ENCODE data around the gene BRAF. TPM values are rescaled to one million over a fixed set of nuclear protein-coding genes. Genes with fewer than 3 reads are reported as not detected.

Gene BRAF
- total and polyA plus RNA-seq, 5 donors from 2014 or later: 6.9 to 60.8 (median 9.0) TPM

DNA sequence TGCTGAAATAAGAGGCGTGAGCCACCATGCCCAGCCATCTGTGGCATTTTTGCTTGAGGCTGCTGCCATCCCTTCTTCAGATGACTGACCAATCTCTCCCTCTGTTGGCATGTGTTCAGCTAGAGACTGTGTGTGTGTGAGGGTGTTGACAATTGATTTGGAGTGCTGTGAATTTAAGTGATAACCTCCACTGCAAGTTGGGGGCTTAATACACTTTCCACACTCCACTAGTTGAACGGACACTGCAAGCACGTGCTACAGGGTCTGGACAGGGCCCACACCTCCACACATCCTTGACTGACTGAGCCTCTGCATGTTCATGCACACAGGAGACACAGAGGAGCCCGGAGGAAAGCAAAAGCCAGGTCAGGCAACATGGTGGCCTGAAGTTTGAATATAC, 51.3 kb downstream of the BRAF start:
- peaks cover 17% of the 10 kb centered on the region for H3K36me3 Mint-ChIP-seq
- H3K4me3 ChIP-seq (ENCODE audit: low read depth, low read length): no peak overlapping the region

DNA sequence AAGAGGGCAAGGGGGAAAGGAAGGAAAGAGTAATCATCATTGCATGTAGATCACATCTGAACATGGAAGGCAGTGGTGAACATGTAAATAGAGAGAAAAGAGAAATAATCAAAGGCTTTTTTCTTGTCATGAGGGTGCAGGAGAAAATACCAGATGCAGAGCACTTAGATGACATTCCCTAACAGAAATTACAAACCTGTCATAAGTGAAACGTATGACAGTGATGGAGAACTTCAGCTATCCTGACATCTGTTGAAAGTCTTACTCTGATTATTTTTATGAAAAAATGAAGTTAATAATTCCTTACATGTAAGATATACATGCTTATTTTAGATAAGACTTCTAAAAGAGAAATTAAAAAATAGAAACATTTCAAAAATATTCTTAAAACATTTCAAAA, 54.7 kb downstream of the BRAF start:
- Histone ChIP-seq H3K4me1 (ENCODE audit: control insufficient read depth, insufficient read depth, low read length, poor library complexity, severe bottlenecking) (no peaks in the 10 kb centered on the region), H3K4me3 (ENCODE audit: low read depth, low read length) (no peak overlapping the region), H3K36me3 (ENCODE audit: control insufficient read depth, insufficient read depth, low read length) (peaks cover under 1% of the 10 kb centered on the region), H3K9me3 (ENCODE audit: control insufficient read depth in 2 of 2, low read length in 2 of 2) (no peaks in the 10 kb centered on the region), H3K27me3 (ENCODE audit: control insufficient read depth, insufficient read depth, low read length) (no peaks in the 10 kb centered on the region), H3K27ac (ENCODE audit: insufficient read depth, low read length, poor library complexity, severe bottlenecking) (no peak overlapping the region)
- Mint-ChIP-seq H3K4me3 (no peak overlapping the region), H3K9me3 (no peaks in the 10 kb centered on the region), H3K27me3 (no peaks in the 10 kb centered on the region), H3K27ac (no peak overlapping the region), H3K4me1 (peaks cover 26 to 53% (median 36%) of the 10 kb centered on the region in 4 donors), H3K36me3 (peaks cover 19% of the 10 kb centered on the region)
- DNase-seq (no peak), ATAC-seq (ENCODE audit: low read depth in 2 of 2) (no peak)

More for the DNA sequence above, 51.3 kb downstream of the BRAF start:
- DNase-seq (no peak), ATAC-seq (ENCODE audit: low read depth in 2 of 2) (no peak)
- no peak overlapping the region for H3K27ac ChIP-seq (ENCODE audit: insufficient read depth, low read length, poor library complexity, severe bottlenecking)
- Mint-ChIP-seq H3K27ac (no peak overlapping the region), H3K9me3 (peaks cover 0 to 2% (median 0%) of the 10 kb centered on the region in 7 donors), H3K27me3 (no peaks in the 10 kb centered on the region), H3K4me3 (no peak overlapping the region), H3K4me1 (peaks cover 34 to 63% (median 42%) of the 10 kb centered on the region in 4 donors)
- H3K9me3 ChIP-seq (ENCODE audit: control insufficient read depth in 2 of 2, low read length in 2 of 2): no peaks in the 10 kb centered on the region
- H3K36me3 ChIP-seq (ENCODE audit: control insufficient read depth, insufficient read depth, low read length): peaks cover 2% of the 10 kb centered on the region
- no peaks in the 10 kb centered on the region for H3K4me1 ChIP-seq (ENCODE audit: control insufficient read depth, insufficient read depth, low read length, poor library complexity, severe bottlenecking)
- no peaks in the 10 kb centered on the region for H3K27me3 ChIP-seq (ENCODE audit: control insufficient read depth, insufficient read depth, low read length)

DNA sequence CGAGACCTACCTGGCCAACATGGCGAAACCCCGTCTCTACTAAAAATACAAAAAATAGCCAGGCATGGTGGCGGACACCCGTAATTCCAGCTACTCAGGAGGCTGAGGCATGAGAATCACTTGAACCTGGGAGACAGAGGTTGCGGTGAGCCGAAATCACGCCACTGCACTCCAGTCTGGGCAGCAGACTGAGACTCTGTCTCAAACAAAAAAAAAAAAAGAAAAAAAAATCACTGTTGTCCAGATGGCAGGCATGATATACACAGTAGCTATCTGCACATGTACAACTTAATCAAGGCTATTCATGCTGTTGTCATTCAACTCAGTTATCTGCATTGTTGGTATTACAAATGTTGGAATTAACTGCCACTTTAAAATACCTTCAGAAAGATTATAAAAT, 55.3 kb downstream of the BRAF start:
- H3K9me3 ChIP-seq (ENCODE audit: control insufficient read depth in 2 of 2, low read length in 2 of 2): no peaks in the 10 kb centered on the region
- DNase-seq: no peak
- Mint-ChIP-seq H3K27ac (peak overlapping the region in 1 of 3 donors; percentile 3), H3K4me1 (peaks cover 27 to 52% (median 37%) of the 10 kb centered on the region in 4 donors), H3K4me3 (no peak overlapping the region), H3K9me3 (peaks cover 0 to 3% (median 0%) of the 10 kb centered on the region in 7 donors), H3K27me3 (no peaks in the 10 kb centered on the region), H3K36me3 (peaks cover 19% of the 10 kb centered on the region)
- no peak overlapping the region for H3K27ac ChIP-seq (ENCODE audit: insufficient read depth, low read length, poor library complexity, severe bottlenecking)
- no peak overlapping the region for H3K4me3 ChIP-seq (ENCODE audit: low read depth, low read length)
- no peaks in the 10 kb centered on the region for H3K4me1 ChIP-seq (ENCODE audit: control insufficient read depth, insufficient read depth, low read length, poor library complexity, severe bottlenecking)
- no peak for ATAC-seq (ENCODE audit: low read depth in 2 of 2)
- H3K36me3 ChIP-seq (ENCODE audit: control insufficient read depth, insufficient read depth, low read length): no peaks in the 10 kb centered on the region
- no peaks in the 10 kb centered on the region for H3K27me3 ChIP-seq (ENCODE audit: control insufficient read depth, insufficient read depth, low read length)

DNA sequence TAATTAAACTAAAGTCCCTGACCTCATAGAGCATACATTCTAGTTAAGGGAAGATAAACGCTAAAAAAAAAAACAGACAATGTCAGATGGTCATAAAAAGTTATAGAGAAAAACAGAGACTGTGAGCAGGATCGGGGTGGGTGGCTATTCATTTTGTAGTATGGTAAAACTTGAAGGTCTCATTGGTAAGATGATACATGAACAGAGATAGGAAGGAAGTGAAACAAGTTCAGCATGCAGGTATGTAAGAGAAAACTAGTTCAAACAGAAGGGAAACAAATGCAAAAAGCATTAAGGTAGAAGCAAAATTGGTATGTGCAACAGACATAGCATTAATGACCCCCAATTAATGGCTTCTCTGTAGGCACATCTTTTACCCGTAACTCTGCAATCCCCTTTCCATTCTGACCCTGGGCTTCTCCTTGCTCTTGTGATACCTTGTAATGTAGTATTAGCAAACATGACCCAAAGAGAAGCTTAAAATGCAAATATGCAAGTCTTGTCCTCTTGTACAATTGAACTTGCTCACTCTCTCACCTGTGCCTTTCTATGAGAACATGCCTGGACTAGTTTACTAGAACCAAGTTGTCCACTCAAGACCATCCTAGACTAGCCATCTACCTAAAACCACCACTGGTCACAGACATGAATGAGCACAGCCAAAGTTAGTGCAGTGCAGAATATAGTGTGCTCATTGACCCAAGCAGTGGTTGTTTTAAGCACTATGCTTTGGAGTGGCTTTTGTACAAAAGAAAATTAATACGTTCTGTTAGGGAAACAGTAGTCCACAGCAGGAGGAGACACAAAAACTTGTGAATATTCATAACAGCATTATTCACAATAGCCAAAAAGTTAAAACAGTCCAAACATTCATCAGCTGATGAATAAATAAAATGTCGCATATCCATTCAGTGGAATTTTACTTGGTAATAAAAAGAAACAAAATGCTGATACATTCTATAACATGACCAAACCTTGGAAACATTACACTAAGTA, 57.0 kb downstream of the BRAF start:
- Mint-ChIP-seq H3K4me3 (no peak overlapping the region), H3K4me1 (peaks cover 34 to 59% (median 44%) of the 10 kb centered on the region in 4 donors)
- DNase-seq: no peak

DNA sequence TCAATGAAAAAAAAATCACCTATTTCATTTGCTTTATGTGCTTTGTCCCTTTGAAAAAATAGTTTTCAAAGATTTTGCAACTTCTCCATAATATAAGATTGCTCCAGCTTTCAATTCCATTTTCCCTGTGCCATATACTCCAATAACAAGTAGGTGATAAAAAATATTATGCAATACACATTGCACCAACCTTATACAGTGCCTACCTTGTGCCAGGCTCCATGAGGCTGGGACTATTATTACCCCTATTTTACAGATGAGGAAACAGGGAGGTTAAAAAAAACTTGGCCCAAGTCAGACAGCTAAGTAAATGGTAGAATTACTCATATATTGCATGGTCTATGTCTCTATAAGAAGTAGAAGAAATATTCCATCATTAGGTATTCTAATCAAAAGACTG, 57.8 kb downstream of the BRAF start:
- Mint-ChIP-seq H3K36me3 (peaks cover 21% of the 10 kb centered on the region), H3K9me3 (peaks cover 0 to 7% (median 0%) of the 10 kb centered on the region in 7 donors), H3K27me3 (no peaks in the 10 kb centered on the region), H3K4me1 (peaks cover 39 to 59% (median 46%) of the 10 kb centered on the region in 4 donors), H3K27ac (no peak overlapping the region), H3K4me3 (no peak overlapping the region)
- no peak overlapping the region for H3K4me3 ChIP-seq (ENCODE audit: low read depth, low read length)
- H3K4me1 ChIP-seq (ENCODE audit: control insufficient read depth, insufficient read depth, low read length, poor library complexity, severe bottlenecking): no peaks in the 10 kb centered on the region
- no peak overlapping the region for H3K27ac ChIP-seq (ENCODE audit: insufficient read depth, low read length, poor library complexity, severe bottlenecking)
- DNase-seq (no peak), ATAC-seq (ENCODE audit: low read depth in 2 of 2) (no peak)
- H3K9me3 ChIP-seq (ENCODE audit: control insufficient read depth in 2 of 2, low read length in 2 of 2): no peaks in the 10 kb centered on the region
- no peaks in the 10 kb centered on the region for H3K27me3 ChIP-seq (ENCODE audit: control insufficient read depth, insufficient read depth, low read length)
- no peaks in the 10 kb centered on the region for H3K36me3 ChIP-seq (ENCODE audit: control insufficient read depth, insufficient read depth, low read length)

More for the DNA sequence above, 57.0 kb downstream of the BRAF start:
- Mint-ChIP-seq H3K9me3 (peaks cover 0 to 7% (median 0%) of the 10 kb centered on the region in 7 donors), H3K36me3 (peaks cover 21% of the 10 kb centered on the region), H3K27me3 (no peaks in the 10 kb centered on the region), H3K27ac (peak overlapping the region in 1 of 3 donors; percentile 8)
- Histone ChIP-seq H3K36me3 (ENCODE audit: control insufficient read depth, insufficient read depth, low read length) (no peaks in the 10 kb centered on the region), H3K27me3 (ENCODE audit: control insufficient read depth, insufficient read depth, low read length) (no peaks in the 10 kb centered on the region), H3K4me3 (ENCODE audit: low read depth, low read length) (no peak overlapping the region), H3K27ac (ENCODE audit: insufficient read depth, low read length, poor library complexity, severe bottlenecking) (no peak overlapping the region), H3K9me3 (ENCODE audit: control insufficient read depth in 2 of 2, low read length in 2 of 2) (no peaks in the 10 kb centered on the region), H3K4me1 (ENCODE audit: control insufficient read depth, insufficient read depth, low read length, poor library complexity, severe bottlenecking) (no peaks in the 10 kb centered on the region)
- no peak for ATAC-seq (ENCODE audit: low read depth in 2 of 2)

DNA sequence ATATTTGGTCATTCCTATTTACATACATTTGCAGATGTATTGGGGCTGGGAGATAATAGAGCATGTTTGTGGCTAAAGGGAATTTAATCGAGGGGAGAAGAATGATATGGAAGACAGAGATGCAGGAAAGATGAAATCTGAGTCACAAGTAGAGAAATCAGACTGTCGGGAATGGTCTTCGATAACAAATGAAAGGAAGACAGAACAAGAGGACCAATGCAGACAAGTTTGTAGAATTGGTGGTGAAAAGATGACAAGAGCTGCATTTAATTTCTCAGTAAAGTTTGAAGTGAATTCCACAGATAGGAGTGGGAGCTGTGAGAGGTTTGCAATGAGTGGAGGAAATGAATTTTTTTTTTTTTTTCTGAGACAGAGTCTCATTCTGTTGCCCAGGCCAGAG, 60.0 kb downstream of the BRAF start:
- Histone ChIP-seq H3K27me3 (ENCODE audit: control insufficient read depth, insufficient read depth, low read length) (no peaks in the 10 kb centered on the region), H3K9me3 (ENCODE audit: control insufficient read depth in 2 of 2, low read length in 2 of 2) (no peaks in the 10 kb centered on the region), H3K27ac (ENCODE audit: insufficient read depth, low read length, poor library complexity, severe bottlenecking) (no peak overlapping the region), H3K36me3 (ENCODE audit: control insufficient read depth, insufficient read depth, low read length) (no peaks in the 10 kb centered on the region), H3K4me3 (ENCODE audit: low read depth, low read length) (no peak overlapping the region), H3K4me1 (ENCODE audit: control insufficient read depth, insufficient read depth, low read length, poor library complexity, severe bottlenecking) (no peaks in the 10 kb centered on the region)
- H3K4me1 Mint-ChIP-seq: peaks cover 50 to 60% (median 54%) of the 10 kb centered on the region in 4 donors
- no peak overlapping the region for H3K4me3 Mint-ChIP-seq
- no peak for ATAC-seq (ENCODE audit: low read depth in 2 of 2)
- no peak overlapping the region for H3K27ac Mint-ChIP-seq
- no peaks in the 10 kb centered on the region for H3K27me3 Mint-ChIP-seq
- H3K36me3 Mint-ChIP-seq: peaks cover 21% of the 10 kb centered on the region
- no peak for DNase-seq
- peaks cover 0 to 7% (median 0%) of the 10 kb centered on the region in 7 donors for H3K9me3 Mint-ChIP-seq

DNA sequence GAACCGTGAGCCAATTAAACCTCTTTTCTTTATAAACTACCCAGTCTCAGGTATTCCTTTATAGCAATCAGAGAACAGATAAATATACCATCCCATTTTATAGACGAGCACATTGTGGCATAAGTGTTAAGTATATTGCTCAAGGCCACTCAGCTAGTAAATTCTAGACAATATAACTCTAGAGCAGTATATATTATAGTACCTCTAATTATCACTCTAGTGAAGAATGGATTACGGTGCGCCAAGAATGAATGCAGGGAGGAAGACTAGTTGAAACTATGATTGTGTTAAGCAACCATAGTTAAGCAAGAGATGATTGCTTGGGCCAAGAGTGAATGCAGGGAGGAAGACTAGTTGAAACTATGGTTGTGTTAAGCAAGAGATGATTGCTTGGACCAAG, 60.9 kb downstream of the BRAF start:
- H3K36me3 Mint-ChIP-seq: peaks cover 21% of the 10 kb centered on the region
- no peak overlapping the region for H3K4me3 Mint-ChIP-seq
- Histone ChIP-seq H3K27ac (ENCODE audit: insufficient read depth, low read length, poor library complexity, severe bottlenecking) (no peak overlapping the region), H3K4me1 (ENCODE audit: control insufficient read depth, insufficient read depth, low read length, poor library complexity, severe bottlenecking) (no peaks in the 10 kb centered on the region), H3K9me3 (ENCODE audit: control insufficient read depth in 2 of 2, low read length in 2 of 2) (no peaks in the 10 kb centered on the region), H3K4me3 (ENCODE audit: low read depth, low read length) (no peak overlapping the region), H3K27me3 (ENCODE audit: control insufficient read depth, insufficient read depth, low read length) (no peaks in the 10 kb centered on the region), H3K36me3 (ENCODE audit: control insufficient read depth, insufficient read depth, low read length) (no peaks in the 10 kb centered on the region)
- no peak overlapping the region for H3K27ac Mint-ChIP-seq
- peaks cover 0 to 7% (median 0%) of the 10 kb centered on the region in 7 donors for H3K9me3 Mint-ChIP-seq
- DNase-seq (no peak), ATAC-seq (ENCODE audit: low read depth in 2 of 2) (no peak)
- no peaks in the 10 kb centered on the region for H3K27me3 Mint-ChIP-seq
- peaks cover 48 to 59% (median 52%) of the 10 kb centered on the region in 4 donors for H3K4me1 Mint-ChIP-seq

All from CD4-positive, CD25-positive, alpha-beta regulatory T cell (primary cell).